H9 (cell line): ENCODE measurements around the gene OXCT1. TPM values are rescaled to one million over a fixed set of nuclear protein-coding genes. Genes with fewer than 3 reads are reported as not detected.

Source experiments
- DNase-seq: peaks from one replicate; pipeline ENCODE4 v3.0.0-alpha.2; 2017
- H2AFZ ChIP-seq: one replicate; pipeline ENCODE4 v1.6.1; 2013; ENCODE audit warnings: mild to moderate bottlenecking, low read length, control low read depth, moderate library complexity
- H2AK5ac ChIP-seq: 2 replicates; pipeline ENCODE4 v1.6.1; 2013; ENCODE audit warnings: low read length, control low read depth, mixed read lengths; ENCODE audit not compliant: insufficient read length
- H2BK120ac ChIP-seq: one replicate; pipeline ENCODE4 v1.6.1; 2013; ENCODE audit warnings: low read depth, mild to moderate bottlenecking, low read length, control low read depth, inconsistent platforms; ENCODE audit not compliant: poor library complexity, severe bottlenecking
- H2BK12ac ChIP-seq: 2 replicates; pipeline ENCODE4 v1.6.1; 2013; ENCODE audit warnings: low read length, control low read depth, mixed read lengths, low read depth; ENCODE audit not compliant: insufficient read length
- H2BK15ac ChIP-seq: 2 replicates; pipeline ENCODE4 v1.6.1; 2013; ENCODE audit warnings: low read depth, low read length, control low read depth
- H2BK20ac ChIP-seq: one replicate; pipeline ENCODE4 v1.6.1; 2013; ENCODE audit warnings: low read depth, mild to moderate bottlenecking, low read length, control low read depth, inconsistent platforms; ENCODE audit not compliant: poor library complexity, severe bottlenecking
- H2BK5ac ChIP-seq: 2 replicates; pipeline ENCODE4 v1.6.1; 2013; ENCODE audit warnings: low read length, control low read depth, mixed read lengths; ENCODE audit not compliant: insufficient read length
- H3K14ac ChIP-seq: 2 replicates; pipeline ENCODE4 v1.6.1; 2013; ENCODE audit warnings: low read length, control low read depth; ENCODE audit not compliant: insufficient read depth
- H3K18ac ChIP-seq: 2 replicates; pipeline ENCODE4 v1.6.1; 2013; ENCODE audit warnings: low read depth, mild to moderate bottlenecking, mixed read lengths, low read length, control low read depth; ENCODE audit not compliant: insufficient read length
- H3K23ac ChIP-seq: 2 replicates; pipeline ENCODE4 v1.6.1; 2013; ENCODE audit warnings: low read length, control low read depth, mixed read lengths, low read depth; ENCODE audit not compliant: insufficient read length
- H3K23me2 ChIP-seq: 2 replicates; pipeline ENCODE4 v1.6.1; 2013; ENCODE audit warnings: low read depth, mild to moderate bottlenecking, mixed read lengths, low read length, control low read depth; ENCODE audit not compliant: insufficient read length, poor library complexity, severe bottlenecking
- H3K27ac ChIP-seq: 2 replicates; pipeline ENCODE4 v1.5.1; 2013; ENCODE audit warnings: low read length, control low read depth, mixed read lengths, low read depth; ENCODE audit not compliant: insufficient read length
- H3K27me3 ChIP-seq: 2 replicates; pipeline ENCODE4 v1.6.1; 2013; ENCODE audit warnings: low read length, control low read depth, inconsistent platforms; ENCODE audit not compliant: insufficient read depth
- H3K4ac ChIP-seq: 2 replicates; pipeline ENCODE4 v1.6.1; 2013; ENCODE audit warnings: low read depth, mild to moderate bottlenecking, control low read depth, inconsistent platforms, low read length, moderate library complexity
- H3K4me1 ChIP-seq: 2 replicates; pipeline ENCODE4 v1.6.1; 2013; ENCODE audit warnings: low read length, control low read depth, inconsistent platforms; ENCODE audit not compliant: insufficient read depth
- H3K4me2 ChIP-seq: 2 replicates; pipeline ENCODE4 v1.6.1; 2013; ENCODE audit warnings: low read length, control low read depth, mixed read lengths; ENCODE audit not compliant: insufficient read length, insufficient read depth
- H3K56ac ChIP-seq: 2 replicates; pipeline ENCODE4 v1.6.1; 2013; ENCODE audit warnings: low read depth, mild to moderate bottlenecking, mixed read lengths, low read length, control low read depth; ENCODE audit not compliant: insufficient read length
- H3K79me1 ChIP-seq: 2 replicates; pipeline ENCODE4 v1.6.1; 2013; ENCODE audit warnings: low read depth, mild to moderate bottlenecking, moderate library complexity, low read length, control low read depth, inconsistent platforms; ENCODE audit not compliant: insufficient read depth, poor library complexity, severe bottlenecking
- H3K79me2 ChIP-seq: 2 replicates; pipeline ENCODE4 v1.6.1; 2013; ENCODE audit warnings: low read length, control low read depth, inconsistent platforms; ENCODE audit not compliant: insufficient read depth
- H3K9ac ChIP-seq: 2 replicates; pipeline ENCODE4 v1.6.1; 2013; ENCODE audit warnings: low read length, control low read depth, mixed read lengths; ENCODE audit not compliant: insufficient read length; ENCODE audit errors: extremely low read depth
- H3K9me3 ChIP-seq: one replicate; pipeline ENCODE4 v1.6.1; 2013; ENCODE audit warnings: low read depth, low read length, inconsistent platforms; ENCODE audit not compliant: control insufficient read depth
- H3T11ph ChIP-seq: one replicate; pipeline ENCODE4 v1.6.1; 2013; ENCODE audit warnings: mild to moderate bottlenecking, low read length, control low read depth, inconsistent platforms
- H4K20me1 ChIP-seq: one replicate; pipeline ENCODE4 v1.6.1; 2013; ENCODE audit not compliant: control insufficient read depth, insufficient read length, insufficient read depth
- H4K5ac ChIP-seq: 2 replicates; pipeline ENCODE4 v1.6.1; 2013; ENCODE audit warnings: low read depth, mild to moderate bottlenecking, mixed read lengths, low read length, control low read depth; ENCODE audit not compliant: insufficient read length
- H4K8ac ChIP-seq: replicated peaks from 2 replicates; pipeline ENCODE4 v1.6.1; 2013; ENCODE audit warnings: low read length, control low read depth, mixed read lengths, low read depth; ENCODE audit not compliant: insufficient read length
- H4K91ac ChIP-seq: 2 replicates; pipeline ENCODE4 v1.6.1; 2013; ENCODE audit warnings: low read depth, mild to moderate bottlenecking, moderate library complexity, mixed read lengths, low read length, control low read depth; ENCODE audit not compliant: insufficient read length
- H3K27ac Mint-ChIP-seq, 3 experiments: 2 replicates in 2 of 3; 3 replicates in 1 of 3; pipeline ENCODE4 v1.8.0; 2020 to 2021; ENCODE audit warnings: mixed read lengths in 3 of 3, mild to moderate bottlenecking in 1 of 3, moderate library complexity in 1 of 3
- H3K27me3 Mint-ChIP-seq: 2 replicates; pipeline ENCODE4 v1.8.0; 2021; ENCODE audit warnings: low read depth, mild to moderate bottlenecking, moderate library complexity, mixed read lengths
- H3K36me3 Mint-ChIP-seq, 3 experiments: 2 replicates in 2 of 3; 3 replicates in 1 of 3; pipeline ENCODE4 v1.8.0; 2020 to 2021; ENCODE audit warnings: low read depth in 3 of 3, mixed read lengths in 3 of 3; ENCODE audit not compliant: insufficient read depth in 1 of 3
- H3K4me1 Mint-ChIP-seq, 2 experiments: 2 replicates each; pipeline ENCODE4 v1.8.0; 2020; ENCODE audit warnings: mixed read lengths in 2 of 2
- H3K4me3 Mint-ChIP-seq, 2 experiments: 2 replicates in 1 of 2; 3 replicates in 1 of 2; pipeline ENCODE4 v1.8.0; 2020 to 2021; ENCODE audit warnings: mild to moderate bottlenecking in 2 of 2, mixed read lengths in 2 of 2, moderate library complexity in 1 of 2
- H3K9me3 Mint-ChIP-seq, 2 experiments: 2 replicates in 1 of 2; 3 replicates in 1 of 2; pipeline ENCODE4 v1.8.0; 2020; ENCODE audit warnings: mild to moderate bottlenecking in 2 of 2, mixed read lengths in 2 of 2, moderate library complexity in 1 of 2
- WGBS: extraction: QIAGEN DNeasy Blood & Tissue Kit; methylation state at CpG from one replicate; pipeline ENCODE4 v1.1.7; 2013; ENCODE audit warnings: missing lambda C conversion rate, low lambda C conversion rate, mixed read lengths; ENCODE audit not compliant: insufficient read length; ENCODE audit errors: extremely low coverage; 5-methylcytosine and 5-hydroxymethylcytosine counted together
- total RNA-seq: library from RNA; stranded (reverse); gene quantifications from 2 replicates; pipeline ENCODE4 v1.2.1, GENCODE V29; 2021
- TF ChIP-seq, protein P1 (sequence below): fragments of 200-600 bp; sonication (generic); conservative IDR thresholded peaks from 3 replicates; pipeline ENCODE4 v1.8.0; 2021; ENCODE audit warnings: antibody characterized with exemption, mild to moderate bottlenecking

OXCT1 gene
- total RNA-seq, 1 experiment from 2014 or later: 25.6 TPM

- no peaks in the 10 kb centered on the region for H3K27me3 ChIP-seq
- H2BK5ac ChIP-seq: no peak overlapping the region
- no peak overlapping the region for H3K27ac ChIP-seq
- TF ChIP-seq, protein P1, sequence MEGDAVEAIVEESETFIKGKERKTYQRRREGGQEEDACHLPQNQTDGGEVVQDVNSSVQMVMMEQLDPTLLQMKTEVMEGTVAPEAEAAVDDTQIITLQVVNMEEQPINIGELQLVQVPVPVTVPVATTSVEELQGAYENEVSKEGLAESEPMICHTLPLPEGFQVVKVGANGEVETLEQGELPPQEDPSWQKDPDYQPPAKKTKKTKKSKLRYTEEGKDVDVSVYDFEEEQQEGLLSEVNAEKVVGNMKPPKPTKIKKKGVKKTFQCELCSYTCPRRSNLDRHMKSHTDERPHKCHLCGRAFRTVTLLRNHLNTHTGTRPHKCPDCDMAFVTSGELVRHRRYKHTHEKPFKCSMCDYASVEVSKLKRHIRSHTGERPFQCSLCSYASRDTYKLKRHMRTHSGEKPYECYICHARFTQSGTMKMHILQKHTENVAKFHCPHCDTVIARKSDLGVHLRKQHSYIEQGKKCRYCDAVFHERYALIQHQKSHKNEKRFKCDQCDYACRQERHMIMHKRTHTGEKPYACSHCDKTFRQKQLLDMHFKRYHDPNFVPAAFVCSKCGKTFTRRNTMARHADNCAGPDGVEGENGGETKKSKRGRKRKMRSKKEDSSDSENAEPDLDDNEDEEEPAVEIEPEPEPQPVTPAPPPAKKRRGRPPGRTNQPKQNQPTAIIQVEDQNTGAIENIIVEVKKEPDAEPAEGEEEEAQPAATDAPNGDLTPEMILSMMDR: no peak
- no peaks in the 10 kb centered on the region for H3K4me1 ChIP-seq
- H3K9me3 ChIP-seq: no peaks in the 10 kb centered on the region
- H2AK5ac ChIP-seq: no peak overlapping the region
- Mint-ChIP-seq H3K27me3 (no peaks in the 10 kb centered on the region), H3K4me1 (no peaks in the 10 kb centered on the region), H3K4me3 (no peak overlapping the region), H3K27ac (no peak overlapping the region), H3K9me3 (no peaks in the 10 kb centered on the region), H3K36me3 (peaks cover 3 to 22% (median 10%) of the 10 kb centered on the region in 3 experiments; a peak in 5 of 7 replicates)
- H2BK20ac ChIP-seq: no peak overlapping the region
- H3K4ac ChIP-seq: no peak overlapping the region
- no peak for DNase-seq
- no peak overlapping the region for H3K18ac ChIP-seq
- no peak overlapping the region for H2BK15ac ChIP-seq
- no peak overlapping the region for H4K8ac ChIP-seq
- no peak overlapping the region for H3K9ac ChIP-seq
- no peak overlapping the region for H4K5ac ChIP-seq
- no peak overlapping the region for H3K4me2 ChIP-seq
- no peaks in the 10 kb centered on the region for H3K79me2 ChIP-seq
- no peak overlapping the region for H3K14ac ChIP-seq
- whole genome bisulfite sequencing: no CpG with 5 or more reads among the region's 1 CpG
- H2BK12ac ChIP-seq: no peak overlapping the region
- no peak overlapping the region for H3K23ac ChIP-seq
- no peak overlapping the region for H3T11ph ChIP-seq
- no peak overlapping the region for H4K91ac ChIP-seq
- H2AFZ ChIP-seq: no peak overlapping the region
- H2BK120ac ChIP-seq: no peak overlapping the region
- H3K79me1 ChIP-seq: no peaks in the 10 kb centered on the region
- H3K23me2 ChIP-seq: no peaks in the 10 kb centered on the region
- no peaks in the 10 kb centered on the region for H4K20me1 ChIP-seq
- H3K56ac ChIP-seq: no peak overlapping the region
Observed at GRCh38 chr5:41857989-41858388, 12.2 kb downstream of the OXCT1 start.
